HG02798 (cell line): Measurements from ENCODE around the gene ZNF232.
"Not testable (repeated sequence)": the region's sequence is repeated elsewhere in the genome, so short reads cannot be mapped to it uniquely, and the experiment has no call there.

Source experiments
- ATAC-seq: cut with Tn5 transposase; IDR thresholded peaks from one replicate; pipeline ENCODE4 v1.9.1; 2021; ENCODE audit warnings: mild to moderate bottlenecking; ENCODE audit not compliant: unreplicated experiment, poor library complexity

The ZNF232 gene

DNA sequence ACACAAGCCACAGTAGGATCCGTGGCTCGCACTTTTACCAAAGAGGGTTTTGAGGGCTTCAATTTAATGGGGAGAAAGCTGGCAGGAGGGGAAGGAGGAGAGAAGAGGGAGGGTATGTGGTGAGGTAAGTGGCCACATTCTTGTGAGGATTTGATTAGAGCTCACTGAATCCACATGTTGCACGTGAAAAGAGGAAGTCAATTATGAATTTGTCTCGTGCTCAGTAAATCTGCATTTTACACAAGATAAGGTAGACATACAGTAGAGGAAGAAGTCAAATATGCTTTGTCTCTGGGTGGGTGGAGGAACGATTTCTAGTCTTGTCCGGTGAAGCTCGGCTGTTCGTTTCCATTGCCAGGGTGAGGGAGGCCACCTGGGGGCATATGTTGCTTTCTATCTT is 862 bp downstream of the ZNF232 start:
- no peak for ATAC-seq

DNA sequence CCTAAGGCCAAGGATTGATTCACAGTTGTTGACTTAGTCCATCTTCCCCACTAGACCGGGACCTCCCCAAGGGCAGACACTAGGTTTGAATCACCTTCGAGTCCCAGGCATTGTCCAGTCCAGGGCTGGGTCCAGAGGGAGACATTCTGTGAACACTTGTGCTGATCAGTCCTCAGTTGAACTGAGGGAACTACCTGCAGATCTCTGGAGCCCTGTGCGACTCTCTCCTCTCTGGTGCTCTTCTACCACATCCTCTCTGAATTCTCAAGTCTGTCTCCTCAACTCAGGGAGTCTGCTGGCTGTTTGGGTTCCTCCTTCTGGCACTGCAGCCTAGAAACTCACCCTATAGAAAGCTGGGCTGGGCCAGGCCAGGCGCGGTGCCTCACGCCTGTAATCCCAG is 10.8 kb downstream of the ZNF232 start:
- ATAC-seq = no peak

DNA sequence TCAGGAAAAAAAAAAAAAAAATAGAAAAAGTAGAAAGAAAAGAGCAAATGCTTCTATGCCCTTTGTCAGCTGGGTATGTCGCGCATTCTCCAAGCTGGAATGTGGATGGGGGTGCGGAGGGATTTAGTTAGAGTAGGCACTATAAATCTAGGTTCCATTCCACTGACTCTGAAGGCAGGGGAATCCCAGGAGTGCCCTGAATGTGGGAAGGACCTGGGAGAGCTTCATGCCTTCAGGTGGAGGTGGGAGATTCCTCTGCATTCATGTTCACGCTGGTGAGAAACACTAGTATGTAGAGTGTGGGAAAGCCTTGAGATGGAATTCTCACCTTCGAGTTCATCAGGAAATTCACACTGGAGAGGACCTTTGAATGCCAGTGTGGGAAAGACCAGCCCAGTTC is 12.4 kb downstream of the ZNF232 start:
- ATAC-seq = no peak

DNA sequence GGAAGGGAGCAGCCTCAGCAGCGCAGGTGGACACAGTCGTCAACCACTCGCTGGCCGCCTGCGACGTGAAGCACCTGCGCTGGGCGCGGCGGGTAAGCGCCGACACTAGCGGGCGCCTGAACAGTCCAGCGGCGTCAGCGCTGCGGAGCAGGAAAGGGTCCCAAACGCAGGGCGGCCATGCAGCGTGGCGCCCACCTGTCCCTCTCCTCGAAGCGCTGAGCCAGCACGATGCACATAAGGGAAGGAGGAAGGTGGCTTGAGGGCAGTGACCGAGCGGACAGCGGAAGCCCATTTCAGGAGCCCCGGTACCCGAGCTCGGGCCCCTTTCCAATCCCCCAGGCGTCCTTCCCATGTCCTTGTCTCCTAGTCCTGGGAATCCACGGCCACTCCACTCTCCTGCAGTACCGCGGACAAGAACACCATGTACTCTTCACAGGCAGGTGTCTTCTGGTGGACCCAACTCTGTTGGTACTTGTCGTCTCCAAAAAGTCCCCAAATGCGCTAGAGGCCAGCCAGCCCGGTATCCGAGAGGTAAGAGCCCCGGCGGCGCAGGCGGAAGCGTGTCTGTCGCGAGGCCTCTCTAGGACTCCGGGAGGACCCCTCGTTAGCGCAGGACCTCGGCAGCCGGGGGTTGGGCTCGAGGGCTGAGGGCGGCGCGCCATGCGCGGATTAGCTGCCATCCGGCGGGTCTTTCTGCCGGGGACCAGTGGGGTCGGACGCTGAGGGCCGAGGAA is 14.4 kb downstream of the ZNF232 start:
- ATAC-seq = no peak

DNA sequence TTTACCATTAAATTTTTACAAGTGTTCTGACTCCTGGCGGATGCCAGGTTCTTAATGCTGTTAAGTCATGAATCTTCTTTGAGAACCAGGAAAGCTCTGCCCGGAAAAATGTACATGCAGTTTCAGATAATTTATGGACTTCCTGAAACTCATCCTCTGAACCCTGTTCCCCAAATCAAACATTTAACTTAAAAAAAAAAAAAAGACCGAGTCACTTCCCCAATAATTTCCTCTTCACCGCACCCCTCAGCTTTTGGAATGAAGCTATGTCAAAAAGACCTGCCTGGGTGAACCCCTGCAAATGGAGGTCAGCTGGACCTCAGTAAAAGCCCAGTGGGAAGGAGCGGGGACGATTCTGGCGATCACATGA is 15.0 kb downstream of the ZNF232 start:
- no peak for ATAC-seq

DNA sequence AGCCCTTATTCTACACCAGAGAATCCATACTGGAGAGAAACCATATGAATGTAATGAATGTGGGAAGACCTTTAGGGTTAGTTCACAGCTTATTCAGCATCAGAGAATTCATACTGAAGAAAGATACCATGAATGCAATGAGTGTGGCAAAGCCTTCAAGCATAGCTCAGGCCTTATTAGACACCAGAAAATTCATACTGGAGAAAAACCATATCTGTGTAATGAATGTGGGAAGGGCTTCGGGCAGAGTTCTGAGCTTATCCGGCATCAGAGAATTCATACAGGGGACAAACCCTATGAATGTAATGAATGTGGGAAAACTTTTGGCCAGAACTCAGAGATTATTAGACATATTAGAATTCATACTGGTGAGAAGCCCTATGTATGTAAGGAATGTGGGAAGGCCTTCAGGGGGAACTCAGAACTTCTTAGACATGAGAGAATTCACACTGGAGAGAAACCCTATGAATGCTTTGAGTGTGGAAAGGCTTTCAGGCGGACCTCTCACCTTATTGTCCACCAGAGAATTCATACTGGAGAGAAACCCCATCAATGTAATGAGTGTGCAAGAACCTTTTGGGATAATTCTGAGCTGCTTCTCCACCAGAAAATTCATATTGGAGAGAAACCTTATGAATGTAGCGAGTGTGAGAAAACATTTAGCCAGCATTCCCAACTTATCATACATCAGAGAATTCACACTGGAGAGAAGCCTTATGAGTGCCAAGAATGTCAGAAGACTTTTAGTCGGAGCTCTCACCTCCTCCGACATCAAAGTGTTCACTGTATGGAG is 19.3 kb downstream of the ZNF232 start:
- no peak for ATAC-seq

DNA sequence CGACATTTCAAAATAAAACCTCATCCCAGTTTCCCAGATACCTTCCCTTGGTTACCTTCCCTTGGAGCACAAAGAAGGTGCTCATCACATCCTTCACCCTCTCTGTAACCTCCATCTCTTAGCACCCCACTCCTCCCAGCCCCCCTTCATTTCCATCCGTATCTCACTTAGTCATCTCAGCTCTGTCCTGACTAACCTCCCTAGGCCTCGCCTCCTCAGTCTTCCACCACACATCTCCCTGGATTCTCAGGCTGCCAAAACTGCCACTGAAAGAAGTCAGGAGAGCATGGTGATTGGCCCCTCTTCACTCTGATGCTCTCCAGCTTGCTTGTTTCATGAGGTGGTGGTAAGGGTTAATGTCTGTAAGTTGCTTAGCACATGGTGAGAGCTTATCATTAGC is 31.1 kb downstream of the ZNF232 start:
- no peak for ATAC-seq

DNA sequence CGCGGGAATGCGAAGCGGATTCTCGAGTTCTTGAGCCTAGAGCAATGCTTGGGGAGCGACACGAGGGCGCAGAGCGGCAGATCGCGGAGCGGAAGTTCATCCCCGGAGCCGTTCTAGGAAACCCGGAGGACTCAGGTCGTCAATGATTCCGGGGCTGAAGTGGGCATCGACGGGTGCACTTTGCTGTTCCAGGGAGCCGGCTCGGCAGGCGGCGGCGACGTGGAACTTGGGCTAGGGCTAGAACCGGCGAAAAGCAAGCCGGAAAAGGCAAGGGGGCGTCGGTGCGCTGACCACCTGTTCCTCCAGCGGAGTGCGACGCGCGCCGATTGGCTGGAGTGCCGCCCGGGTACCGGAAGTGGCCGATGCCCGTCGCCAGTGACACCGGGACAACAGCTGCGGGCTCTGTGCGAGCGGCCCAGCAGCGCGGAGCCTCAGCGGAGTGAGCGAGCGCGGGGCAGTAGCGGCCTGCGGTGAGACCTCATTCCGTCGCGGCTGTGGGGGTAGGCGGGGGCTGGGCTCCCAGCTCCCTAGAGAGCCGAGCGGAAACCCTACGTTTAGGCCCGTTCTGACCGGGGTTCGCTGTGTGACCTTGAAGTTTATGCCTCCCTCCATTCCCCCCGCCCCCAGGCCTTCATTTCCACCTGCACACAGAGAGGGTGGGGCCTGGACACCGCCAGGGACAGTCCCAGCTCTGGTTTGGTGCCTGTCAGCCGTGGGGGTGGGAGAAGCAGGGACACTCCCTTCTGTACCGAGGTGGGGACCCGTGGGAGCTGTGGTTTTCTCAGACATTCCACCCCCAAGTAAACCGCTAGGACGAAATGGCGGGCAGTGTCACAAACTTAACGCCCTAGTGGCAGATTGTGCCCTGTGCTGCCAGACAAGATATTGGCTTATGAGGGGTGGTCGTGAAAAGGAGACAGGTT is 33.3 kb downstream of the ZNF232 start, which contains the start of gene ZFP3:
Gene ZFP3 (plus strand): TSS at position 362 of the 923 bp plus-strand sequence. CDS start 13,038 bp downstream, outside the sequence.
- peak; percentile 89 for ATAC-seq

DNA sequence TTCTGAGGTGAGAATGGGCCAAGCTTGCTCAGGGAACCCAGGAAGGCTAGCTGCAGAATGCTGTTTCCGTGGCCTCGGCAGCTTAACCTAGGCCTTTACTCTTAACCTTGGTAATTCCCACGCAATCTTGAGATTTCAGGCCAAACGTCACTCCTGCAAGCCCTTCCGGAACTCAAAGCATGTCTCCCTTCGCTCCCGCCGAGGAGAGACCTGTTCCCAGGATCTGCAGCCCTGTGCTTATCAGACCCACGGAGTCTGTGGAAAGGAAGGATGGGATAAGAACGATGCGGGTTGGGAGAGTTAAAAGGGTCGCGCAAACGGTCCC is 33.9 kb downstream of the ZNF232 start:
- ATAC-seq = no peak

DNA sequence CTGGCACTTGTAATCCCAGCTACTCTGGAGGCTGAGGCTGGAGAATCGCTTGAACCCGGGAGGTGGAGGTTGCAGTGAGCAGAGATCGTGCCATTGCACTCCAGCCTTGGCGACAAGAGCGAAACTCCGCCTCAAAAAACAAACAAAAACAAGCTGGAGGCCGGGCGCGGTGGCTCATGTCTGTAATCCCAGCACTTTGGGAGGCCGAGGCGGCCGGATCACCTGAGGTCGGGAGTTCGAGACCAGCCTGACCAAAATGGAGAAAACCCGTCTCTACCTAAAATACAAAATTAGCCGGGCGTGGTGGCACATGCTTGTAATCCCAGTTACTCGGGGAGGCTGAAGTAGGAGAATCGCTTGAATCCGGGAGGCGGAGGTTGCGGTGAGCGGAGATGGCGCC is 34.4 kb downstream of the ZNF232 start:
- ATAC-seq = not testable (repeated sequence)

DNA sequence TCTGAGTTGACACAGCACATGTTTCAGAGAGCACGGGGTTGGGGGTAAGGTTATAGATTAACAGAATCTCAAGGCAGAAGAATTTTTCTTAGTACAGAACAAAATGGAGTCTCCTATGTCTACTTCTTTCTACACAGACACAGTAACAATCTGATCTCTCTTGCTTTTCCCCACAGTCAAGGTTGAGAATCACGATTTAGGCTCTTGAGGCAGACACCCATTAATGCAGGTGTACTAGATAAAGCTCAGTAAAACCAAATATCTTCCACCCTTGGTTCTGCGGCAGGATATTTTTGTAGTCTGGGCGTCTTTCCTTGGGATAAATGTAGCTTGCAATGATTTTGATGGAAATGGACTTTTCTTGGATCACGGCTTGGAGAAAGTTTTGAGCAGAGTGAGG is 36.2 kb downstream of the ZNF232 start:
- ATAC-seq = not testable (repeated sequence)

DNA sequence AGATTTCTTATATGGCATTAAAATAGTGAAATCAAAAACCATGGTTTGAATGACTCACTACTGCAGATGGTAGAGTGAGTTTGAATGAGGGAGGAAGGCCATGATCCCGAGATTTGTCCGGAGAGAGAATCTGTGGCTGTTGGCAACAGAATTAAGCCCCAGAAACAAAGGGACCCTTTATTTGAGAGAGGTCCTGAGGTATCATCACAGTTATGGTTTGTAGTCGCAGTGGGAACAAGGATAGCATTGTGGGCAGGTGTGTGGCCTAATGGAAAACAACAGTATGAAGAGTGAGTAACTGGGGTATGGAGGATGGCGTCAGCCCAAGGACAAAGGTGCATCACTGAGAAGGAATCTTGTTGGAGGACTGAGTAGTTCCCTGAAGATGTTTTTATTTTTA is 42.0 kb downstream of the ZNF232 start:
- no peak for ATAC-seq

DNA sequence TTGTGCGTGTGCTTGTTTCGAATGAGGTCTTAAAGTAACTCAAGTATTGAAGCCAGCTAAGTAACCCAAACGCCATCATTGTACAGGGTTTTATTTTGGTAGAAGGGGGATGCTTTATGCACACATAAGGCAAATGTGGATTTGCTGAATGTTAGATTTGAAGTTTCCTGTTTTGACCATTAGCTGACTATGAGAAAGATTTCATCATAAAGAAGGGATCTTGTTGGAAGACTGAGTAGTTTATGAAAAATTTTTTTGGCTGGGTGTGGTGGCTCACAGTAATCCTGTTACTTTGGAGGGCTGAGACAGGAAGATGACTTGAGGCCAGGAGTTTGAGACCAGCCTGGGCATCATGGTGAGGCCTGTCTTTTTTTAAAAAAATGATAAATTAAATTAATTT is 43.4 kb downstream of the ZNF232 start:
- ATAC-seq = no peak

DNA sequence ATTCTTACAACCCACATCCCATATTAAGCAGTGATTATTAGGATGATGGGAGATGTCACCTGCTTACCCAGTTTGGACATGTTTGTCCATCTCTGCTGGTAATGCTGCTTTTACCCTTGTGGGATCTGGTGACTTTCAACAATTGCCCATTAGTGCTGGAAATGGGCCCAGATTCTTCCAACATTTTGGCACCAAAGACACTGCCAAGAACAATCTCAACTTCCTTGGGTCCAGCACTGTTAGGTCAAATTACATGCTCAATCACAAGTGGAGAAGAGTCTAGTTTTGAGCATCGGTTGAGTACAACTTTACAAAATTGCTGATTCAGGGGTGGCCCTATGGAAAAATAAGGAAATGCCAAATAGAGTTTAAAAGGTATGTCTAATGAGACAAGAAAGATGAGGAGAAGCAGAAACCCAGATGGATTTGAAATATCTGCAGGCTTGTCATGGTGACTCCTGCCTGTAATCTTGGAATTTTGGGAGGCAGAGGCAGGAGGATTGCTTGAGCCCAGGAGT is 46.4 kb downstream of the ZNF232 start:
- no peak for ATAC-seq
